GM12872 (cell line): ENCODE data around the gene FADS2.

Experiments used
- TF ChIP-seq, protein P1 (sequence below): IDR thresholded peaks from 3 replicates; pipeline ENCODE4 v1.5.1; 2011; ENCODE audit warnings: low read depth, mild to moderate bottlenecking, low read length, moderate library complexity; ENCODE audit not compliant: insufficient read depth

Gene FADS2

GRCh38 chr11:61891331-61892084 lies 63.4 kb downstream of the FADS2 start, which contains the start of gene FADS3:
FADS3 (minus strand) TSS chr11:61891545; CDS start chr11:61891381, 164 bp downstream.
- TF ChIP-seq, protein P1, sequence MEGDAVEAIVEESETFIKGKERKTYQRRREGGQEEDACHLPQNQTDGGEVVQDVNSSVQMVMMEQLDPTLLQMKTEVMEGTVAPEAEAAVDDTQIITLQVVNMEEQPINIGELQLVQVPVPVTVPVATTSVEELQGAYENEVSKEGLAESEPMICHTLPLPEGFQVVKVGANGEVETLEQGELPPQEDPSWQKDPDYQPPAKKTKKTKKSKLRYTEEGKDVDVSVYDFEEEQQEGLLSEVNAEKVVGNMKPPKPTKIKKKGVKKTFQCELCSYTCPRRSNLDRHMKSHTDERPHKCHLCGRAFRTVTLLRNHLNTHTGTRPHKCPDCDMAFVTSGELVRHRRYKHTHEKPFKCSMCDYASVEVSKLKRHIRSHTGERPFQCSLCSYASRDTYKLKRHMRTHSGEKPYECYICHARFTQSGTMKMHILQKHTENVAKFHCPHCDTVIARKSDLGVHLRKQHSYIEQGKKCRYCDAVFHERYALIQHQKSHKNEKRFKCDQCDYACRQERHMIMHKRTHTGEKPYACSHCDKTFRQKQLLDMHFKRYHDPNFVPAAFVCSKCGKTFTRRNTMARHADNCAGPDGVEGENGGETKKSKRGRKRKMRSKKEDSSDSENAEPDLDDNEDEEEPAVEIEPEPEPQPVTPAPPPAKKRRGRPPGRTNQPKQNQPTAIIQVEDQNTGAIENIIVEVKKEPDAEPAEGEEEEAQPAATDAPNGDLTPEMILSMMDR, result no peak; the same call in 2 of the 3 replicates

- TF ChIP-seq, protein P1, result peak; percentile 29; the same call in 2 of the 3 replicates
Observed at GRCh38 chr11:61892085-61892370, 63.9 kb downstream of the FADS2 start.

GRCh38 chr11:61893981-61894380 lies 65.9 kb downstream of the FADS2 start:
- TF ChIP-seq, protein P1, result no peak

- TF ChIP-seq, protein P1, result no peak
Observed at GRCh38 chr11:61895046-61895717, 67.1 kb downstream of the FADS2 start.

GRCh38 chr11:61895718-61896059 lies 67.6 kb downstream of the FADS2 start:
- TF ChIP-seq, protein P1, result no peak

DNA sequence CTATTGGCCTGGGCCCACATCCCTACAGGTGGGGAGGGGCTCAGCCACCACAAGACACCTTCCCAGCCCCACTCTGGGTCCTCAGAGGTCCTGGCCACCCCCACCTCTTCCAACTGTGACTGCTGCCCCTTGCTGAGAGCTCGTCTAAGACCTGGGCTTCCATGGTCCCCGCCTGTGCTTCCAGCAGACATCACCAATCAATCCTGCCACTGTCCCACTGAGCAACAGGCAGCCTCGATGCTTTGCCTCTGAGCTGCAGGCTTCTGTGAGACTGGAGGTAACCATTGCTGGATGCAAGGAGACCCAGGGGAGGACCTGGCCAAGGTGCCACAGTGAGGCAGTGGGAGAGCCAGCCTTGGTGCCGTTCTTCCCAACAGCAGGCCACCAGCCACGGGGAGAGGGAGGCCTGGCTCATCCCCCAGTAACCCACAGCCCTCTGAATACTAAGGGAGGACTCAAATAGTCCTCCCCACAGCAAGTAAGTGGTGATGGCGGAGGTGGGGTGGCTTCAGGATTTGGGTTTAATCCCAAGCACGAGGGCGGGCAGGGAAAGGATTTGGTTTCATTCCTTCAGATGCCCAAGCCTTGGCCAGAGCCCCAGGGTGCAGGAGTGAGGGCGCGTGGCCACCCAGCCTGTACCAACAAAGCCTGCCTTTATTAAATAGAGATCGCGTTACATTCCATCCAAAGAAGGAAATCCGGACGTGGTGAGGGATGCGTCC lies 68.7 kb downstream of the FADS2 start:
- TF ChIP-seq, protein P1, result no peak
